Mesendoderm (in vitro differentiated cells): ENCODE data around the gene MYO15A.
A peak's percentile ranks its signal among the peaks of the same experiment; 100 is the strongest.

Experiments
- DNase-seq: peaks from one replicate; pipeline ENCODE4 v3.0.0; 2013
- H2AK5ac ChIP-seq: 2 replicates; pipeline ENCODE4 v1.6.1; 2013; ENCODE audit warnings: low read length, inconsistent platforms
- H2BK120ac ChIP-seq: 2 replicates; pipeline ENCODE4 v1.6.1; 2013; ENCODE audit warnings: low read depth, mild to moderate bottlenecking, low read length, moderate library complexity, mixed read lengths
- H2BK15ac ChIP-seq: replicated peaks from 2 replicates; pipeline ENCODE4 v1.6.1; 2013; ENCODE audit warnings: low read depth, mild to moderate bottlenecking, moderate library complexity
- H2BK5ac ChIP-seq: 2 replicates; pipeline ENCODE4 v1.6.1; 2013; ENCODE audit warnings: low read length, inconsistent platforms
- H3K18ac ChIP-seq: 2 replicates; pipeline ENCODE4 v1.6.1; 2013; ENCODE audit warnings: mild to moderate bottlenecking, low read length, mixed read lengths
- H3K23ac ChIP-seq: one replicate; pipeline ENCODE4 v1.6.1; 2013; ENCODE audit warnings: low read length
- H3K27ac ChIP-seq: 2 replicates; pipeline ENCODE4 v1.5.1; 2013; ENCODE audit warnings: low read depth, mild to moderate bottlenecking, inconsistent platforms, low read length, moderate library complexity
- H3K27me3 ChIP-seq: 2 replicates; pipeline ENCODE4 v1.6.1; 2013; ENCODE audit warnings: low read length, control low read depth, mild to moderate bottlenecking, inconsistent platforms; ENCODE audit not compliant: insufficient read depth, poor library complexity
- H3K36me3 ChIP-seq: 2 replicates; pipeline ENCODE4 v1.6.1; 2013; ENCODE audit warnings: low read length, inconsistent platforms; ENCODE audit not compliant: control insufficient read depth, insufficient read depth
- H3K4ac ChIP-seq: one replicate; pipeline ENCODE4 v1.6.1; 2013; ENCODE audit warnings: low read depth, mild to moderate bottlenecking, low read length, moderate library complexity
- H3K4me1 ChIP-seq: 2 replicates; pipeline ENCODE4 v1.6.1; 2013; ENCODE audit warnings: low read depth, low read length, inconsistent platforms; ENCODE audit not compliant: control insufficient read depth
- H3K4me2 ChIP-seq: 2 replicates; pipeline ENCODE4 v1.6.1; 2013; ENCODE audit warnings: low read length
- H3K4me3 ChIP-seq: 2 replicates; pipeline ENCODE4 v1.5.1; 2013; ENCODE audit warnings: mild to moderate bottlenecking, low read length
- H3K56ac ChIP-seq: one replicate; pipeline ENCODE4 v1.6.1; 2013; ENCODE audit warnings: low read length
- H3K79me1 ChIP-seq: 2 replicates; pipeline ENCODE4 v1.6.1; 2013; ENCODE audit warnings: low read length, inconsistent platforms
- H3K79me2 ChIP-seq: 2 replicates; pipeline ENCODE4 v1.6.1; 2013; ENCODE audit warnings: mild to moderate bottlenecking, low read length; ENCODE audit not compliant: control insufficient read depth, insufficient read depth
- H3K9ac ChIP-seq: 2 replicates; pipeline ENCODE4 v1.6.1; 2013; ENCODE audit warnings: low read length, inconsistent platforms
- H4K5ac ChIP-seq: one replicate; pipeline ENCODE4 v1.6.1; 2013; ENCODE audit warnings: low read length
- H4K8ac ChIP-seq: one replicate; pipeline ENCODE4 v1.6.1; 2013; ENCODE audit warnings: low read depth, mild to moderate bottlenecking, control low read depth, low read length, moderate library complexity
- WGBS: extraction: QIAGEN DNeasy Blood & Tissue Kit; methylation state at CpG from one replicate; pipeline ENCODE4 v1.1.7; 2013; ENCODE audit warnings: low lambda C conversion rate, missing lambda C conversion rate; ENCODE audit not compliant: insufficient coverage; ENCODE audit errors: extremely low coverage; 5-methylcytosine and 5-hydroxymethylcytosine counted together

Gene MYO15A

DNA sequence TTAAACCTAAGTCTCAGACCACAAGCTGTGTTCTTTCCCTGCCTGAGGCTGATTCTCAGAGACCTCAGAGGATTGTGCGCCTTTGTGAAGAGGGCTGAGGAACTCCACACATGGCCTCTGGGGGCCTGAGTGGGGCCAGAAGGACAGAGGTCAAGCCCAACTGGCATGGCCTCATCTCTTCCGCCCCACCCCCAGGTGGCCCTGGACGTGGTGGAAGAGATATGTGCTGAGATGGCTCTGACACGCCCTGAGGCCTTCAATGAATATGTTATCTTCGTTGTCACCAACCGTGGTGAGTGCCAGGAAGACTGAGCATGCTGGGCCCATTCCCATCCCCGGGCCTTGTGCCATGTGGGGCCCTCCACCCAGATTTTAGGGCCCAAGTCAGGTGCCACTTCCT, 55.0 kb downstream of the MYO15A start:
- H2BK120ac ChIP-seq = no peak overlapping the region
- no peak overlapping the region for H4K8ac ChIP-seq
- H2BK5ac ChIP-seq = no peak overlapping the region

GRCh38 chr17:18166894-18167293, 58.3 kb downstream of the MYO15A start:
- no peaks in the 10 kb centered on the region for H3K79me1 ChIP-seq
- no peaks in the 10 kb centered on the region for H3K4me1 ChIP-seq
- no peak overlapping the region for H3K56ac ChIP-seq
- no peak overlapping the region for H3K4me3 ChIP-seq
- H4K5ac ChIP-seq = no peak overlapping the region
- H2BK5ac ChIP-seq = no peak overlapping the region
- H3K4ac ChIP-seq = no peak overlapping the region
- WGBS = no CpG with 5 or more reads among the region's 5 CpGs
- no peak overlapping the region for H2AK5ac ChIP-seq
- H3K4me2 ChIP-seq = no peak overlapping the region
- DNase-seq = no peak
- H2BK15ac ChIP-seq = no peak overlapping the region
- H2BK120ac ChIP-seq = no peak overlapping the region
- H3K9ac ChIP-seq = no peak overlapping the region
- H3K18ac ChIP-seq = no peak overlapping the region
- no peak overlapping the region for H4K8ac ChIP-seq
- no peak overlapping the region for H3K23ac ChIP-seq
- H3K36me3 ChIP-seq = no peaks in the 10 kb centered on the region
- H3K27ac ChIP-seq = no peak overlapping the region
- H3K27me3 ChIP-seq = no peaks in the 10 kb centered on the region
- no peaks in the 10 kb centered on the region for H3K79me2 ChIP-seq

More for the DNA sequence above, 55.0 kb downstream of the MYO15A start:
- no peak overlapping the region for H3K4me3 ChIP-seq
- H3K27me3 ChIP-seq = no peaks in the 10 kb centered on the region
- H3K4me1 ChIP-seq = no peaks in the 10 kb centered on the region
- H3K4me2 ChIP-seq = no peak overlapping the region
- H3K79me1 ChIP-seq = no peaks in the 10 kb centered on the region
- no peak overlapping the region for H2AK5ac ChIP-seq
- H3K18ac ChIP-seq = no peak overlapping the region
- no peak overlapping the region for H3K27ac ChIP-seq
- H4K5ac ChIP-seq = no peak overlapping the region
- peak overlapping the region; percentile 66 for H3K23ac ChIP-seq
- no CpG with 5 or more reads among the region's 7 CpGs for WGBS
- no peak overlapping the region for H3K56ac ChIP-seq
- no peak overlapping the region for H2BK15ac ChIP-seq
- H3K36me3 ChIP-seq = no peaks in the 10 kb centered on the region
- DNase-seq = no peak
- no peak overlapping the region for H3K9ac ChIP-seq
- H3K4ac ChIP-seq = no peak overlapping the region
- H3K79me2 ChIP-seq = no peaks in the 10 kb centered on the region

- H3K4me1 ChIP-seq = no peaks in the 10 kb centered on the region
- no peak overlapping the region for H3K18ac ChIP-seq
- H3K79me2 ChIP-seq = no peaks in the 10 kb centered on the region
- no peak overlapping the region for H3K4me3 ChIP-seq
- no peaks in the 10 kb centered on the region for H3K36me3 ChIP-seq
- H3K27me3 ChIP-seq = no peaks in the 10 kb centered on the region
- WGBS = no CpG with 5 or more reads among the region's 10 CpGs
- H2BK120ac ChIP-seq = no peak overlapping the region
- no peak overlapping the region for H4K8ac ChIP-seq
- no peak overlapping the region for H2AK5ac ChIP-seq
- H3K4me2 ChIP-seq = no peak overlapping the region
- no peak for DNase-seq
- no peak overlapping the region for H4K5ac ChIP-seq
- no peak overlapping the region for H3K56ac ChIP-seq
- H3K9ac ChIP-seq = no peak overlapping the region
- H3K27ac ChIP-seq = no peak overlapping the region
- no peak overlapping the region for H3K23ac ChIP-seq
- no peak overlapping the region for H2BK15ac ChIP-seq
- no peak overlapping the region for H2BK5ac ChIP-seq
- no peaks in the 10 kb centered on the region for H3K79me1 ChIP-seq
- no peak overlapping the region for H3K4ac ChIP-seq
Observed at GRCh38 chr17:18167421-18167820, 58.9 kb downstream of the MYO15A start.

GRCh38 chr17:18172531-18173278, 64.1 kb downstream of the MYO15A start:
- no peak overlapping the region for H2BK120ac ChIP-seq
- H3K4me3 ChIP-seq = no peak overlapping the region
- no peak overlapping the region for H4K8ac ChIP-seq
- H3K4me1 ChIP-seq = no peaks in the 10 kb centered on the region
- no peak overlapping the region for H2AK5ac ChIP-seq
- H3K36me3 ChIP-seq = no peaks in the 10 kb centered on the region
- no peak overlapping the region for H3K4ac ChIP-seq
- H3K79me1 ChIP-seq = no peaks in the 10 kb centered on the region
- DNase-seq = no peak
- no peak overlapping the region for H3K23ac ChIP-seq
- H2BK15ac ChIP-seq = no peak overlapping the region
- no peak overlapping the region for H3K56ac ChIP-seq
- no peaks in the 10 kb centered on the region for H3K79me2 ChIP-seq
- H3K18ac ChIP-seq = no peak overlapping the region
- H3K4me2 ChIP-seq = no peak overlapping the region
- no peaks in the 10 kb centered on the region for H3K27me3 ChIP-seq
- no peak overlapping the region for H3K9ac ChIP-seq
- H2BK5ac ChIP-seq = no peak overlapping the region
- WGBS = no CpG with 5 or more reads among the region's 3 CpGs
- H4K5ac ChIP-seq = no peak overlapping the region
- H3K27ac ChIP-seq = no peak overlapping the region

GRCh38 chr17:18173740-18174139, 65.2 kb downstream of the MYO15A start:
- WGBS = no CpG with 5 or more reads among the region's 14 CpGs
- no peak overlapping the region for H3K4ac ChIP-seq
- H2BK120ac ChIP-seq = no peak overlapping the region
- H3K4me1 ChIP-seq = no peaks in the 10 kb centered on the region
- no peak overlapping the region for H2AK5ac ChIP-seq
- no peak for DNase-seq
- H3K36me3 ChIP-seq = no peaks in the 10 kb centered on the region
- no peak overlapping the region for H3K4me2 ChIP-seq
- H2BK15ac ChIP-seq = no peak overlapping the region
- H4K5ac ChIP-seq = no peak overlapping the region
- H2BK5ac ChIP-seq = no peak overlapping the region
- H3K4me3 ChIP-seq = no peak overlapping the region
- H3K9ac ChIP-seq = no peak overlapping the region
- no peak overlapping the region for H3K56ac ChIP-seq
- H3K79me2 ChIP-seq = no peaks in the 10 kb centered on the region
- H4K8ac ChIP-seq = no peak overlapping the region
- H3K79me1 ChIP-seq = no peaks in the 10 kb centered on the region
- H3K27ac ChIP-seq = no peak overlapping the region
- no peak overlapping the region for H3K23ac ChIP-seq
- H3K27me3 ChIP-seq = no peaks in the 10 kb centered on the region
- H3K18ac ChIP-seq = no peak overlapping the region

- Histone ChIP-seq H3K4me1 (no peaks in the 10 kb centered on the region), H3K79me1 (no peaks in the 10 kb centered on the region), H3K23ac (no peak overlapping the region), H2AK5ac (no peak overlapping the region), H3K27me3 (no peaks in the 10 kb centered on the region), H3K4me3 (no peak overlapping the region), H2BK120ac (no peak overlapping the region), H3K9ac (no peak overlapping the region), H3K18ac (no peak overlapping the region), H2BK15ac (no peak overlapping the region), H3K4me2 (no peak overlapping the region), H3K27ac (no peak overlapping the region), H4K8ac (no peak overlapping the region), H3K79me2 (no peaks in the 10 kb centered on the region), H2BK5ac (no peak overlapping the region), H4K5ac (no peak overlapping the region), H3K36me3 (no peaks in the 10 kb centered on the region), H3K4ac (no peak overlapping the region), H3K56ac (no peak overlapping the region)
- WGBS = no CpG with 5 or more reads among the region's 7 CpGs
- DNase-seq = no peak
Observed at GRCh38 chr17:18176176-18176575, 67.6 kb downstream of the MYO15A start.
